Spleen (tissue), 11 donors: ENCODE results near the gene LRRC4C. TPM values are rescaled to one million over a fixed set of nuclear protein-coding genes. Genes with fewer than 3 reads are reported as not detected.

Experiments used
- DNase-seq: peaks from one replicate; pipeline ENCODE4 v3.0.0-alpha.2; 2020
- H3K27ac ChIP-seq, 8 donors: fragments of 200-600 bp; sonication (generic) in 7 of 8; 1 replicate in 4 of 8; 2 replicates in 4 of 8; pipeline versions ENCODE4 v1.5.0 to v1.8.0; 2016 to 2021; ENCODE audit warnings: inconsistent platforms in 4 of 8, mild to moderate bottlenecking in 4 of 8, moderate library complexity in 1 of 8
- H3K27me3 ChIP-seq, 7 donors: fragments of 200-600 bp; sonication (generic) in 6 of 7; replicated peaks in 1 of 7; 1 replicate in 4 of 7; 2 replicates in 3 of 7; pipeline versions ENCODE4 v1.5.0 to v1.8.0; 2016 to 2021; ENCODE audit warnings: inconsistent platforms in 3 of 7, mild to moderate bottlenecking in 1 of 7
- H3K36me3 ChIP-seq, 6 donors: fragments of 200-600 bp; sonication (generic) in 5 of 6; 1 replicate in 4 of 6; 2 replicates in 2 of 6; pipeline versions ENCODE4 v1.5.0 to v1.8.0; 2016 to 2021; ENCODE audit warnings: inconsistent platforms in 2 of 6
- H3K4me1 ChIP-seq, 6 donors: fragments of 200-600 bp; sonication (generic) in 5 of 6; 1 replicate in 3 of 6; 2 replicates in 3 of 6; pipeline versions ENCODE4 v1.5.0 to v1.8.0; 2016 to 2021; ENCODE audit warnings: inconsistent platforms in 3 of 6
- H3K4me3 ChIP-seq, 8 donors: fragments of 200-600 bp; sonication (generic) in 7 of 8; 1 replicate in 4 of 8; 2 replicates in 4 of 8; pipeline versions ENCODE4 v1.5.0 to v1.8.0; 2016 to 2021; ENCODE audit warnings: inconsistent platforms in 4 of 8, mild to moderate bottlenecking in 4 of 8, moderate library complexity in 2 of 8
- H3K9me3 ChIP-seq, 8 donors: fragments of 200-600 bp; sonication (generic) in 7 of 8; 1 replicate in 4 of 8; 2 replicates in 4 of 8; pipeline versions ENCODE4 v1.5.0 to v1.8.0; 2016 to 2021; ENCODE audit warnings: inconsistent platforms in 4 of 8
- CTCF ChIP-seq, 11 experiments: fragments of 200-600 bp in 7 of 11; fragments of 450-650 bp in 4 of 11; sonication (generic) in 4 of 11; IDR thresholded peaks in 8 of 11; conservative IDR thresholded peaks in 3 of 11; 1 replicate in 7 of 11; 2 replicates in 4 of 11; pipeline versions ENCODE4 v1.4.0 to v1.8.0; 2016 to 2021; ENCODE audit warnings: antibody characterized with exemption in 11 of 11, inconsistent platforms in 4 of 11, mild to moderate bottlenecking in 1 of 11
- POLR2A ChIP-seq, 3 donors: fragments of 450-650 bp; IDR thresholded peaks; one replicate each; pipeline ENCODE4 v1.5.1; 2017; ENCODE audit warnings: antibody characterized with exemption in 3 of 3, mild to moderate bottlenecking in 1 of 3
- POLR2AphosphoS5 ChIP-seq, 3 donors: sonication (generic); formaldehyde crosslinking; IDR thresholded peaks; one replicate each; pipeline ENCODE4 v1.5.1; 2017; ENCODE audit warnings: antibody characterized with exemption in 3 of 3
- WGBS, 5 donors: extraction: QIAGEN DNeasy Blood & Tissue Kit in 3 of 5; methylation state at CpG; one replicate each; pipeline versions ENCODE4 v1.1.5 to v1.1.7; 2013 to 2018; 5-methylcytosine and 5-hydroxymethylcytosine counted together
- intact Hi-C: fragments of 100-400 bp; cut with DNase I; formaldehyde crosslinking; loops from one replicate; pipeline ENCODE4 v1.15.0; 2023; ENCODE audit warnings: low total_unique reads
- polyA plus RNA-seq, 3 donors: library from polyadenylated mRNA; stranded (reverse); fragments of 200-250 nt; gene quantifications; one replicate each; pipeline ENCODE4 v1.2.1, GENCODE V29; 2013
- total RNA-seq, 7 donors: library from RNA; depleted of rRNA in 3 of 7; stranded (reverse); fragments of >200 nt in 3 of 7; fragmentation: NEBNext Ultra II Directional in 4 of 7; extraction: Animal tissue kit (Norgen Biotek cat#: 25700) in 4 of 7; gene quantifications; one replicate each; pipeline versions ENCODE4 v1.1.0 to v1.2.1, GENCODE V29; 2016 to 2021
- donor health status: healthy with polysubstance abuse.
- donor health status: DM: no; HTN: no; CAD: no; lungs with moderate emphysema.
- donor health status: DM: no; HTN: no; CAD: no.
- donor health status: Bipolar disorder and iron deficiency.
- donor health status: healthy.
- donor health status: DM: no; HTN: no; CAD: no.
- donor health status: DM: yes; HTN: yes; CAD: no.

The LRRC4C gene
- total and polyA plus RNA-seq, 10 donors, result 0.15 to 8.9 (median 1.9) TPM

GRCh38 chr11:41118521-41118920 lies 340.9 kb downstream of the LRRC4C start:
- Histone ChIP-seq H3K36me3 (no peaks in the 10 kb centered on the region), H3K4me3 (no peak overlapping the region), H3K4me1 (no peaks in the 10 kb centered on the region), H3K27me3 (no peaks in the 10 kb centered on the region), H3K9me3 (peaks cover 0 to 12% (median 0%) of the 10 kb centered on the region in 8 donors), H3K27ac (no peak overlapping the region)
- no peak for DNase-seq
- intact Hi-C loops, result no loop called here
- TF ChIP-seq POLR2A (IDR thresholded peaks at IDR 0.05) (no peak), POLR2AphosphoS5 (IDR thresholded peaks at IDR 0.05) (no peak)
- WGBS, 5 donors, result 60 to 73% (median 61%) methylated on average over 2 of the region's 2 CpGs

- WGBS, 5 donors, result 45 to 66% (median 58%) methylated on average over 3 of the region's 3 CpGs
- H3K9me3 ChIP-seq, result peaks cover 0 to 12% (median 0%) of the 10 kb centered on the region in 8 donors
- no peaks in the 10 kb centered on the region for H3K36me3 ChIP-seq
- H3K27ac ChIP-seq, result no peak overlapping the region
- intact Hi-C loops, result no loop called here
- TF ChIP-seq CTCF (IDR thresholded peaks at IDR 0.05 in 8 of 11, conservative IDR thresholded peaks at IDR 0.05 in 3 of 11) (no peak), POLR2AphosphoS5 (IDR thresholded peaks at IDR 0.05) (no peak), POLR2A (IDR thresholded peaks at IDR 0.05) (no peak)
- DNase-seq, result no peak
- H3K27me3 ChIP-seq, result no peaks in the 10 kb centered on the region
- no peak overlapping the region for H3K4me3 ChIP-seq
- no peaks in the 10 kb centered on the region for H3K4me1 ChIP-seq
Measured at GRCh38 chr11:41116970-41117369, 342.5 kb downstream of the LRRC4C start.

GRCh38 chr11:41115066-41115465 lies 344.4 kb downstream of the LRRC4C start:
- no peaks in the 10 kb centered on the region for H3K4me1 ChIP-seq
- peaks cover 0 to 6% (median 0%) of the 10 kb centered on the region in 8 donors for H3K9me3 ChIP-seq
- TF ChIP-seq POLR2AphosphoS5 (IDR thresholded peaks at IDR 0.05) (no peak), CTCF (IDR thresholded peaks at IDR 0.05 in 8 of 11, conservative IDR thresholded peaks at IDR 0.05 in 3 of 11) (no peak)
- no peak overlapping the region for H3K4me3 ChIP-seq
- H3K27ac ChIP-seq, result no peak overlapping the region
- intact Hi-C loops, result no loop called here
- H3K27me3 ChIP-seq, result no peaks in the 10 kb centered on the region
- no peak for DNase-seq
- H3K36me3 ChIP-seq, result no peaks in the 10 kb centered on the region

- intact Hi-C loops, result no loop called here
- Histone ChIP-seq H3K27me3 (no peaks in the 10 kb centered on the region), H3K9me3 (peaks cover 0 to 6% (median 0%) of the 10 kb centered on the region in 8 donors), H3K4me1 (no peaks in the 10 kb centered on the region), H3K27ac (no peak overlapping the region), H3K36me3 (no peaks in the 10 kb centered on the region), H3K4me3 (no peak overlapping the region)
- TF ChIP-seq POLR2AphosphoS5 (IDR thresholded peaks at IDR 0.05), result no peak
- no peak for TF ChIP-seq CTCF (IDR thresholded peaks at IDR 0.05 in 8 of 11, conservative IDR thresholded peaks at IDR 0.05 in 3 of 11)
- TF ChIP-seq POLR2A (IDR thresholded peaks at IDR 0.05), result no peak
- DNase-seq, result no peak
- WGBS, 5 donors, result 42 to 63% (median 54%) methylated on average over 2 of the region's 2 CpGs
Measured at GRCh38 chr11:41113160-41113559, 346.3 kb downstream of the LRRC4C start.

- Histone ChIP-seq H3K4me3 (no peak overlapping the region), H3K27me3 (no peaks in the 10 kb centered on the region), H3K9me3 (peaks cover 0 to 5% (median 0%) of the 10 kb centered on the region in 8 donors), H3K27ac (no peak overlapping the region), H3K4me1 (no peaks in the 10 kb centered on the region), H3K36me3 (no peaks in the 10 kb centered on the region)
- DNase-seq, result no peak
- 68 to 82% (median 74%) methylated on average over 4 of the region's 4 CpGs for WGBS, 5 donors
- TF ChIP-seq POLR2AphosphoS5 (IDR thresholded peaks at IDR 0.05), result no peak
- no peak for TF ChIP-seq POLR2A (IDR thresholded peaks at IDR 0.05)
- TF ChIP-seq CTCF (IDR thresholded peaks at IDR 0.05 in 8 of 11, conservative IDR thresholded peaks at IDR 0.05 in 3 of 11), result no peak
- intact Hi-C loops, result no loop called here
Measured at GRCh38 chr11:41110527-41110926, 348.9 kb downstream of the LRRC4C start.
